SH-SY5Y (cell line): ENCODE data around the gene TAS1R2.

Experiments used
- GATA2 ChIP-seq: IDR thresholded peaks from 2 replicates; pipeline ENCODE4 v1.6.1; 2011; ENCODE audit warnings: mild to moderate bottlenecking, low read depth, low read length
- GATA3 ChIP-seq: IDR thresholded peaks from 2 replicates; pipeline ENCODE4 v1.6.1; 2011; ENCODE audit warnings: low read depth, mild to moderate bottlenecking, low read length, moderate library complexity

GRCh38 chr1:18878538-18879214 is 19.2 kb upstream of the TAS1R2 start:
- TF ChIP-seq GATA2 (no peak), GATA3 (no peak)
